Stimulated activated CD8-positive, alpha-beta memory T cell treated with anti-CD3 and anti-CD28 coated beads, Interleukin-7, amount 100 ng/mL, for 4 hours (primary cell): ENCODE measurements around the gene PIGU.
"Not testable (repeated sequence)": the region's sequence is repeated elsewhere in the genome, so short reads cannot be mapped to it uniquely, and the experiment has no call there.

Source experiments
- DNase-seq, 2 donors: peaks; one replicate each; pipeline ENCODE4 v3.0.0-alpha.2; 2020; ENCODE audit warnings: low read depth in 2 of 2

PIGU gene

GRCh38 chr20:34514897-34515483, 161.9 kb downstream of the PIGU start:
- no peak for DNase-seq

- not testable (repeated sequence) for DNase-seq
These were observed 162.9 kb downstream of the PIGU start for GRCh38 chr20:34514034-34514433.

- DNase-seq, result no peak
These were observed 163.9 kb downstream of the PIGU start for GRCh38 chr20:34512955-34513419.

- DNase-seq, result no peak
These were observed 164.5 kb downstream of the PIGU start for GRCh38 chr20:34512266-34512954.

- DNase-seq, result no peak
These were observed 165.0 kb downstream of the PIGU start for GRCh38 chr20:34511891-34512265.

GRCh38 chr20:34510575-34510974, 166.3 kb downstream of the PIGU start:
- DNase-seq, result no peak
